Measurements from ENCODE around the gene GPR141. TPM values are rescaled to one million over a fixed set of nuclear protein-coding genes. Genes with fewer than 3 reads are reported as not detected.

GPR141 gene
- total and polyA plus RNA-seq, 9 of the 15 experiments (the other 6 are each of a cell fraction or from before 2014, with no cell fraction given), result not detected

DNA sequence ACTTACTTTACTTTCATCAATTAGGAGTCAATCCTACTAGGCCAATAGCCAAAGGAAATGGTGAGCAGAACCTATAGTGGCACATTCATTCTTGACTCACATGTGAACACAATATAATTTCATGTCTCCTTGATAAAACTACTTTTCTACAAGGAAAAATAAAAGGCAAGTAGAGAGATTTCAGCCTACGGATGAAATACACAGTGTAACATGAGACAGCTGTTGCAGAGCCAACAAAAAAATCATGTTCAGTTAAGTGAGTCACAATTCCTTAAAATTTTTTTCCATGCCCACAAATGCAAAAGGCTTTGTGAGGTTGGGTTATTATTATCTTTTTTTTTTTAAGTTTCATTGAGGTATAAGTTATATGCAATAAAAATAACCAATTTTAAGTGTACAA, 54.8 kb downstream of the GPR141 start (continued):
- TF ChIP-seq ZNF143 (CRISPR knock-in tag; IDR thresholded peaks at IDR 0.05), result no peak

DNA sequence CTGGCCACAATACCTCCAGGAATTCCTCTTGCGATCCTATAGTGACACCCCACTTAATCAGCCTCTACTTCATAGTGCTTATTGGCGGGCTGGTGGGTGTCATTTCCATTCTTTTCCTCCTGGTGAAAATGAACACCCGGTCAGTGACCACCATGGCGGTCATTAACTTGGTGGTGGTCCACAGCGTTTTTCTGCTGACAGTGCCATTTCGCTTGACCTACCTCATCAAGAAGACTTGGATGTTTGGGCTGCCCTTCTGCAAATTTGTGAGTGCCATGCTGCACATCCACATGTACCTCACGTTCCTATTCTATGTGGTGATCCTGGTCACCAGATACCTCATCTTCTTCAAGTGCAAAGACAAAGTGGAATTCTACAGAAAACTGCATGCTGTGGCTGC, 56.8 kb downstream of the GPR141 start:
- 0% methylated on average over 7 of the region's 7 CpGs for WGBS (ENCODE audit: insufficient coverage, low coverage, missing lambda C conversion rate)
- Histone ChIP-seq H3K79me2 (ENCODE audit: control insufficient read depth, insufficient read depth, low read length) (no peaks in the 10 kb centered on the region), H3K4me2 (ENCODE audit: insufficient read depth, low read length) (no peak overlapping the region), H3K4me3 (no peak overlapping the region), H3K9me1 (ENCODE audit: control insufficient read depth, insufficient read depth, low read length) (no peaks in the 10 kb centered on the region), H3K4me1 (replicated peaks in 1 of 2; ENCODE audit: control insufficient read depth in 2 of 2, insufficient read depth in 2 of 2, low read length in 2 of 2) (no peaks in the 10 kb centered on the region), H3K27ac (ENCODE audit: extremely low read depth, low read depth, low read length) (no peak overlapping the region), H3K27me3 (ENCODE audit: control insufficient read depth in 2 of 2, insufficient read depth in 2 of 2, low read length in 2 of 2) (no peaks in the 10 kb centered on the region; a peak in 1 of 5 replicates), H3K9me3 (replicated peaks; ENCODE audit: control insufficient read depth, insufficient read depth, low read depth, low read length) (no peaks in the 10 kb centered on the region), H3K36me3 (ENCODE audit: control insufficient read depth, insufficient read depth, low read length) (no peaks in the 10 kb centered on the region), H3K9ac (ENCODE audit: insufficient read depth in 1 of 2, low read depth in 2 of 2, low read length in 2 of 2) (no peak overlapping the region), H4K20me1 (replicated peaks; ENCODE audit: control insufficient read depth, insufficient read depth, low read length) (no peaks in the 10 kb centered on the region), H2AFZ (ENCODE audit: low read depth, low read length) (no peak overlapping the region)
- ATAC-seq (no peak), DNase-seq (ENCODE audit: extremely low read depth in 1 of 4, low spot score in 3 of 4) (no peak), FAIRE-seq (no peak)
- intact Hi-C loops (cut with micrococcal nuclease), result no loop called here
- ChIA-PET CTCF (ENCODE audit: low intra/inter-chr PET ratio) (no interaction called here), POLR2A (no interaction called here)
- in situ Hi-C loops (cut with MboI), result no loop called here
- no TSS peak for BruUV-seq (replicated peaks)
- TF ChIP-seq ZNF217 (CRISPR knock-in tag; IDR thresholded peaks at IDR 0.05) (no peak), ZFX (CRISPR knock-in tag; IDR thresholded peaks at IDR 0.05) (no peak), ZKSCAN3 (CRISPR knock-in tag; IDR thresholded peaks at IDR 0.05) (no peak), ZNF316 (IDR thresholded peaks at IDR 0.05) (peak; percentile 69), NR4A1 (CRISPR knock-in tag; IDR thresholded peaks at IDR 0.05) (no peak), NR4A1 (tag; IDR thresholded peaks at IDR 0.05) (no peak), ZNF311 (CRISPR knock-in tag; IDR thresholded peaks at IDR 0.05) (no peak), MAFG (tag; conservative IDR thresholded peaks at IDR 0.05) (peak; percentile 40; the same call in 1 of the 2 replicates), MAFK (IDR thresholded peaks at IDR 0.05; ENCODE audit: low read length) (peak; percentile 49; the same call in 1 of the 2 replicates), MAFF (IDR thresholded peaks at IDR 0.05; ENCODE audit: low read length) (peak; percentile 50), C11orf30 (IDR thresholded peaks at IDR 0.05; ENCODE audit: low read depth) (peak; percentile 21; the same call in 1 of the 2 replicates), PHF21A (IDR thresholded peaks at IDR 0.05; ENCODE audit: borderline replicate concordance, low read depth) (no peak), POLR2AphosphoS5 (IDR thresholded peaks at IDR 0.05; ENCODE audit: control insufficient read depth, insufficient read depth, low read depth, low read length) (no peak), NCOA6 (IDR thresholded peaks at IDR 0.05) (no peak), RBM17 (IDR thresholded peaks at IDR 0.05; ENCODE audit: borderline replicate concordance, low read depth, low read length) (no peak), PHF20 (IDR thresholded peaks at IDR 0.05; ENCODE audit: partially characterized antibody) (no peak), FOXA3 (CRISPR knock-in tag; conservative IDR thresholded peaks at IDR 0.05 in 1 of 2, IDR thresholded peaks at IDR 0.05 in 1 of 2) (no peak), CREB1 (IDR thresholded peaks at IDR 0.05) (no peak), CREB1 (CRISPR knock-in tag; IDR thresholded peaks at IDR 0.05) (no peak), CXXC5 (CRISPR knock-in tag; IDR thresholded peaks at IDR 0.05) (no peak), KLF13 (tag; IDR thresholded peaks at IDR 0.05; ENCODE audit: borderline replicate concordance, low read depth) (no peak)
- TF ChIP-seq, protein P1, sequence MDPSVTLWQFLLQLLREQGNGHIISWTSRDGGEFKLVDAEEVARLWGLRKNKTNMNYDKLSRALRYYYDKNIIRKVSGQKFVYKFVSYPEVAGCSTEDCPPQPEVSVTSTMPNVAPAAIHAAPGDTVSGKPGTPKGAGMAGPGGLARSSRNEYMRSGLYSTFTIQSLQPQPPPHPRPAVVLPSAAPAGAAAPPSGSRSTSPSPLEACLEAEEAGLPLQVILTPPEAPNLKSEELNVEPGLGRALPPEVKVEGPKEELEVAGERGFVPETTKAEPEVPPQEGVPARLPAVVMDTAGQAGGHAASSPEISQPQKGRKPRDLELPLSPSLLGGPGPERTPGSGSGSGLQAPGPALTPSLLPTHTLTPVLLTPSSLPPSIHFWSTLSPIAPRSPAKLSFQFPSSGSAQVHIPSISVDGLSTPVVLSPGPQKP (CRISPR knock-in tag; IDR thresholded peaks at IDR 0.05), result no peak
- TF ChIP-seq, protein P2, sequence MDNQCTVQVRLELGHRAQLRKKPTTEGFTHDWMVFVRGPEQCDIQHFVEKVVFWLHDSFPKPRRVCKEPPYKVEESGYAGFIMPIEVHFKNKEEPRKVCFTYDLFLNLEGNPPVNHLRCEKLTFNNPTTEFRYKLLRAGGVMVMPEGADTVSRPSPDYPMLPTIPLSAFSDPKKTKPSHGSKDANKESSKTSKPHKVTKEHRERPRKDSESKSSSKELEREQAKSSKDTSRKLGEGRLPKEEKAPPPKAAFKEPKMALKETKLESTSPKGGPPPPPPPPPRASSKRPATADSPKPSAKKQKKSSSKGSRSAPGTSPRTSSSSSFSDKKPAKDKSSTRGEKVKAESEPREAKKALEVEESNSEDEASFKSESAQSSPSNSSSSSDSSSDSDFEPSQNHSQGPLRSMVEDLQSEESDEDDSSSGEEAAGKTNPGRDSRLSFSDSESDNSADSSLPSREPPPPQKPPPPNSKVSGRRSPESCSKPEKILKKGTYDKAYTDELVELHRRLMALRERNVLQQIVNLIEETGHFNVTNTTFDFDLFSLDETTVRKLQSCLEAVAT (IDR thresholded peaks at IDR 0.05), result no peak

All from K562 (cell line).